GM18861 (cell line): ENCODE measurements around the gene SMURF1.
A peak's percentile ranks its signal among the peaks of the same experiment; 100 is the strongest.

Experiments
- ATAC-seq: cut with Tn5 transposase; IDR thresholded peaks from one replicate; pipeline ENCODE4 v1.9.1; 2021; ENCODE audit not compliant: unreplicated experiment

Gene SMURF1

DNA sequence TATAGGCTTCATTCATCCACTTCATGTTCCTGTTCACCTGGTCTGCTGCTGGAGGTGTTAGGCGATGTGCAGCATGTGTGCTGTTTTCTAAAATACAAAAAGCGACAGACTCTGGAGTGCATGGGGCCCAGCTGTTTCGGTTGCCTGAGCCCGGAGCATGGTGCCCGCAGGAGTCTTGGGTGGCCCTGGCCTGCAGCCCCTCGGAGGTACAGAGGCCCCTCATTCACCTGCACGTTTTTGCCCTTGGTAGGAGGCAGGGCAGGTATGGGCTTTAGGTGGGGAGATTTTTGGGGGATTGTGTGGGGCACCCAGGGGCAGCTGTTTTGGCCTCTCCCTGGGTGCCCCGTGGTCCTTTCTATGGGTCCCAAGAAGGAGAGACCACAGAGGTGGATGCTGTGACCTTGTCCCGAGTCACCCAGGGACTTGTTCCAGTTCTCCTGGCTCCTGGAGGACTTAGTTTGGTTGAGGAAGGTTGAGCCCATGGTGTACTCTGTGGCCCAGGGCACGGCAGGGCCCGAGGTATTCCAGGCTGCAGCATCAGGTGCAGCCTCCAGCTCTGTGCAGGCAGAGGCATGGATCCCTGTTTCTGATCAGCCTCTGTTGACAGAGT lies 134.9 kb downstream of the SMURF1 start:
- no peak for ATAC-seq

DNA sequence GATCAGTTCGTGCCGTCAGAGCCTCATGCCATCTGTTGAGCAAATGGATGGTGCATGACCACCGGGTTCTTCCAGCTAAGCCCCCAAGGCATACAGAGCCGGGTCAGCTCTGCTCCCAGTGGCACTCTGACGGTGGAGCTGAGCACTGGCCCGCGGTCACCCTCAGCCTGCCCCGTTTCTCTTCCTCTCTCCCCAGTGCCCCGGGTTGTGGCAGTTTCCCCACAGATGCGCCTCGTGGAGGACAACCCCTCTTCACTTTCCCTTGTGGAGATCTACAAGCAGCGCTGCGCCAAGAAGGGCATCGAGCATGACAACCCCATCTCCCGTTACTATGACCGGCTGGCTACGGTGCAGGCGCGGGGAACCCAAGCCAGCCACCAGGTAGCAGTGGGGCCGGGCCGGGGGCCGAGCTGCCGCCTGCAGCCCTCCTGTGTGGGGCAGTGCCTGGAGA lies 135.7 kb downstream of the SMURF1 start:
- ATAC-seq = no peak

GRCh38 chr7:99006739-99007424 lies 137.0 kb downstream of the SMURF1 start:
- ATAC-seq = no peak

- ATAC-seq = no peak
These were observed 138.1 kb downstream of the SMURF1 start for GRCh38 chr7:99005776-99006175.

DNA sequence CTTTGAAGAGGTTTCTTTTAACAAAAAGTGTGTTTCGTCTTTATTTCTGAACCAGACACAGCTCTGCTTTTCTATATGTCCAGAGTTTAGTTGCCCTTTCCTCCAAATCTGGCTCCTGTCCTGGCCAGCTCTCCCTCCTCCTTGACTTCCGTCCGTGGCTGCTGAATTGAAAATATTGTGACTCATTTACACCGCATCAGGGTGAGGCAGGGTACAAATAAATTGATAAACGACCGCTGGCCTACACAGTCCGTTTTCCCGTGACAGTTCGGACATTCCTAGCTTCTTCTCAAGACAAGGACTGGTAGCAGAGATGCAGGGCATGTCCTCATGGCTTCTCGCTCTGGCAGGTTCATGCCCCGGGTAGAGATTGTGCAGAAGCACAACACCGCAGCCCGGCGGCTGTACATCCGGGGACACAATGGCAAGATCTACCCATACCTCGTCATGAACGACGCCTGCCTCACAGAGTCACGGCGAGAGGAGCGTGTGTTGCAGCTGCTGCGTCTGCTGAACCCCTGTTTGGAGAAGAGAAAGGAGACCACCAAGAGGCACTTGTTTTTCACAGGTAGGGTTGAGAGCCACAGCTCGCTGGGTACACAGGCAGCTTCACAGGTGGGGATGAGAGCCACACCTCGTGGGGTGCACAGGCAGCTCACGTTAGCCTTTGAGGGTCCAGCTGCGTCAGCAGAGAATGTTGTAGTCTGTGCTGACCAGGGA lies 139.0 kb downstream of the SMURF1 start:
- no peak for ATAC-seq

DNA sequence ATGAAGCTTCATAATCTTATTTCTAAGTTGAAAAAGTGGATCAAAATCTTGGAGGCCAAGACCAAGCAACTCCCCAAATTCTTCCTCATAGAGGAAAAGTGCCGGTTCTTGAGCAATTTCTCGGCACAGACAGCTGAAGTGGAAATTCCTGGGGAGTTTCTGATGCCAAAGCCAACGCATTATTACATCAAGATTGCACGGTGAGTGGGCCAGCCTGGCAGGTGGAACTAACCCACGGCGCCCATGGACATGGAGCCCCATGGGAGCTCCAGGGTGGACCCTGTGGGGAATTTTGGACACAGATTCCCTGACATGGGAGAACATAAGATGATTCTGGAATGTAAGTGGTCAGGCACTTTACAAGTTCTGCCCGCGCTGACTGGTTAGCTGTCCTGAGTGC lies 139.7 kb downstream of the SMURF1 start:
- ATAC-seq = no peak

- ATAC-seq = no peak
These were observed 140.5 kb downstream of the SMURF1 start for GRCh38 chr7:99003419-99003818.

GRCh38 chr7:99002827-99003212 lies 141.1 kb downstream of the SMURF1 start:
- ATAC-seq = no peak

DNA sequence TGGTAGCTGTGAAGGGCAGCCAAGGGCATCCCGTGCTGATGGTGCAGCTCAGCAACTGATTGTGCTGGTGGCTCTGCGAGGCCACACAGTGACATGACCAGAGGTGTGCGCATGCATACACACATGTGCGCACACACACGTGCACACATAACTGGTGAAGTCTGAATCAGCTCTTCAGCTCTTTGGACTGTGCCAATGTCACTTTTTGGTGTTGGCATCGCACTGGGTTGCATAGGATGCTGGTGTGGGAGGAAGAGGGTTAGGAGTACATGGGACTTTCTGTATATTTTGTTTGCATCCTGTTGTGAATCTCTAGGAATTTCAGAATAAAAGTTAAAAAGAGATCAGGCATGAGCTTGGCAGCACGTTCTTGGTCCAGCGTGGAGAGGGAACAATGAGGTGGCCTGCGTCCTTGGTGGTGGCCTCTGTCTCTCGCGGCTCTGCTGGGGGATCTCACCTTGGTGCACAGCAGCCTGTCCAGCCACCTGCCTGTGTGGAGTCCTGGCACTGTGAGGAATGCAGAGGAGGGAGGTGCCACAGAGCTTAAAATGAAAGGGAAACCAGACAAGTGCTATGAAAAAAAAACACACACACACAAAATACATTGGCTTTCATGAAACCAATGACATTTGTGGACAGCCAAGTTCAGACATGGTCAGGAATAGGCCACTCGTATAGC lies 141.6 kb downstream of the SMURF1 start:
- ATAC-seq = no peak

DNA sequence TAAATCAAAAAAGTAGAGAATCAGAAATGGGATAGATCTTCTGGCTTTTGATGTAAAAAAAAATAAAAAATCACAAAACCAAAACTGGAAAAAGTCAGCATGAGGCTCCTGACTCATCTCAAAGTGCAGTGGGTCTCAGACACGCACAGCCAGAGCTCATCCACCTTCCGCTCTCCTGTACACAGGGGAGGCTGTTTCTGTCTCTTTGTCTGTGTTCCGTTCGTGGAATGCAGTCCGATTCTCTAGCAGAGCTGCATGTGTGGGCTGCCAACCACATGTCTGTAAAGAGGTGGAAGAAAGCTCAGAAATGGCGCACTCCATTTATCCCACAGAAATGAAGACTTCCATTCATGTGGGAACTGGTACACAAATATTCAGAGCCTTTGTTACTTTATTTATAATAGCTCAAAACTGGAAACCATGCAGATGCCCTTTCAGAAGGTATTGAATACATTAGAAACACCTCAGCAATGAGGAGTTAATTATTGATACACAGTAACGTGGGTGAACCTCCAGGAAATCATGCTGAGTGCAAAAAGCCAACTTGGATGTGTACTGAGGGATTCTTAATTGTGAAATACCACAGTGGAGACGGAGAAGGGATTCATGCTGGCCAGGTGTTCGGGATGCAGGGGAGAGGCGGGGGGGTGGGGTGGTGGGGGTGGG lies 142.3 kb downstream of the SMURF1 start:
- ATAC-seq = no peak

- no peak for ATAC-seq
These were observed 142.9 kb downstream of the SMURF1 start for GRCh38 chr7:99000904-99001465.

- ATAC-seq = no peak
These were observed 143.6 kb downstream of the SMURF1 start for GRCh38 chr7:99000196-99000903.

DNA sequence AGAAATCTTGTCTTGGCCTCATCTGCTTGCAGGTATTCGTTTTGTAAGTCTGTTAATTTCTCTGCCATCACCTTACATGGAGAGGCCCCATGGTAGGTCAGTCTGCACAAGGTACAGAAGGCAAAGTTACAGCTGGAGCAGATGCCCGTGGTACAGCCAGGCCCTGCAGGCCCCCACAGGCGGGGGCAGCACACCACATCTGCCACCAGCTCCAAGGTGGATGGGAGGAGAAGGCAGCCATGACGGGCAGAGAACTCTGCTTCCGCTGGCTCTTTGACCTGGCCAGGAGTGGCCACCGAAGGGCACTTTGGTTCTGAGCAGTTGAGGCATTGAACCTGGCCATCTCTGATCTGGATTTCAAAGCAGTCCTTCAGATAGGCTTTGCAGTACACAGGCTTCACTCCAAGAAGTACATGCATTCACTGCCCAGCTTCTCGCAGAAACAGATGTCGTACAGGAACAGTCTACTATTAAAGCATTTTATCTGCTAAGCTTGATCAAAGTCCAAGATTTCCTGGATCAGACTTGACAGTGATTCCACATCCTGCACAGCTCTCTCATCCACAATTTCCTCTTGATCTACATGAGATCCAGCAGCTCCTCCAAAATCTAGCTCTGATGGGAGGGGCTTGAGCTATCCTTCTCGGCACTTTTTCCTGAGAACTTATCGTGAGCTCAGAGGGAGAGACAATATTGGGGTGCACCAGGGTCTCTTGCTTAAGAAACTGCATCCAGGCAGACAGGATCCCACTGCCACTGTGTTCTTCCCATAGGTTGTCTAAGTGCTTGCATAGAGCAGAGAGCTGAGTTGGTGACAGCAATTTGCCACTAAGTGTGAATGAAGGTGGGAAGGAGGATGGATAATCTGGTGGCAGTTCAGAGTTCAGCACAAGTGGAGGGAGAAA lies 144.8 kb downstream of the SMURF1 start:
- ATAC-seq = no peak

- no peak for ATAC-seq
These were observed 146.1 kb downstream of the SMURF1 start for GRCh38 chr7:98997846-98998245.

DNA sequence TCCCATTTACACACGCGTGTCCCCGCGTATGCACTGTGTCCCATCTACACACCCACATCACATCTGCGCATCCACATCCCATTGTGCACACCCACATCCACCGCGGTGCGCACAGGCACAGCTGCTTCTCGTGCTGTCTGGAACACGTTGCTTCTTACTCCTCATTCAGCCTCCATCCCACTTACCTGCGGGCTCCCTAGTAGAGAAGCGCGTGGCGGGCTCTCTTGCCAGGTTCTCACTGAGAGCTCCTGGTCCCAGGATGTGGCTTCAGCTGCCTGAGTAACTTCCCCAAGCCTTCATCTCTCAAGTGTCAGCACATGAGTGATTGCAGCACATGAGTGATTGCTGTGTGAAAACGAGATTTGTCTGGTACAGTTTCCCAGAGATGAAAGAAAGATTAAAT lies 147.8 kb downstream of the SMURF1 start:
- ATAC-seq = peak; percentile 51

DNA sequence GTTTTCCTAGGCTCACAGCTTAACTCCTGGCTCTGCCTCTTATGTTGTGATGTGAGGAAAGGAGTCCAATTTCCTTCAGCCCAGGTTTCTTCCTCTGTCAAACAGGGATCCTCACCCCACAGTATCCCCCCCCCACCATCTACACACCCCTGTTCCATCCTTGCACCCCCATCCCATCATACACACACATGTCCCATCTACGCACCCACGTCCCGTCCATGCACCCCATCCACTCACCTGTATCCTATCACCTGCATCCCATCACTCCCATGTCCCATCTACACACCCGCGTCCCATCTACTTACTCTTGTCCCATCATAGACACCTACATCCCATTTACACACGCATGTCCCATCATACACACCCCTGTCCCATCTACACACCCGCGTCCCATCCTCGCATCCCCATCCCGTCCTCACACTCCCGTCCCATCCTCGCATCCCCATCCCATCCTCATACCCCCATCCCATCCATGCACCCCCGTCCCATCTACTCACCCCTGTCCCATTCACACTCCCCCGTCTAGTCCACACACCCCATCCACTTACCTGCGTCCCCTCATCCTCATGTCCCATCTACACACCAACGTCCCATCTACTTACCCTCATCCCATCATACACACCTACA lies 148.3 kb downstream of the SMURF1 start:
- ATAC-seq = no peak

GRCh38 chr7:98995111-98995510 lies 148.8 kb downstream of the SMURF1 start:
- no peak for ATAC-seq

GRCh38 chr7:98994046-98994944 lies 149.6 kb downstream of the SMURF1 start:
- ATAC-seq = no peak
